Activated T-helper 1 cell treated with anti-CD3 and anti-CD28 coated beads, Interleukin-12 subunit alpha, Interleukin-12 subunit beta, Interleukin-2, Interleukin-4 antibody, amounts not matched to agents 30 ng/mL and 10 ng/mL and 1 ng/mL, durations not matched to agents 14 hours and 24 hours and 36 hours (primary cell): ENCODE data around the gene PDE6A. TPM values are rescaled to one million over a fixed set of nuclear protein-coding genes. Genes with fewer than 3 reads are reported as not detected.

Experiments used
- DNase-seq: peaks from one replicate; pipeline ENCODE4 v3.0.0; 2021; ENCODE audit warnings: low spot score
- H3K27ac Mint-ChIP-seq: one replicate; pipeline ENCODE4 v1.8.0; 2021; ENCODE audit warnings: mild to moderate bottlenecking, mixed read lengths
- H3K27me3 Mint-ChIP-seq: one replicate; pipeline ENCODE4 v1.8.0; 2022; ENCODE audit warnings: mild to moderate bottlenecking, moderate library complexity, mixed read lengths; ENCODE audit not compliant: insufficient read depth
- H3K36me3 Mint-ChIP-seq: one replicate; pipeline ENCODE4 v1.8.0; 2021; ENCODE audit warnings: low read depth, mixed read lengths
- H3K4me1 Mint-ChIP-seq: one replicate; pipeline ENCODE4 v1.8.0; 2021; ENCODE audit warnings: low read depth, mixed read lengths
- H3K4me3 Mint-ChIP-seq: one replicate; pipeline ENCODE4 v1.8.0; 2021; ENCODE audit warnings: mild to moderate bottlenecking, moderate library complexity, mixed read lengths
- H3K9me3 Mint-ChIP-seq: one replicate; pipeline ENCODE4 v1.8.0; 2021; ENCODE audit warnings: mixed read lengths
- intact Hi-C: fragments of 100-400 bp; cut with micrococcal nuclease; formaldehyde crosslinking; loops from one replicate; pipeline ENCODE4 v1.15.1; 2024
- total RNA-seq: library from RNA; stranded (reverse); gene quantifications from 2 replicates; pipeline ENCODE4 v1.2.3, GENCODE V29; 2022

Gene PDE6A
- total RNA-seq, 1 donor from 2014 or later: not detected

DNA sequence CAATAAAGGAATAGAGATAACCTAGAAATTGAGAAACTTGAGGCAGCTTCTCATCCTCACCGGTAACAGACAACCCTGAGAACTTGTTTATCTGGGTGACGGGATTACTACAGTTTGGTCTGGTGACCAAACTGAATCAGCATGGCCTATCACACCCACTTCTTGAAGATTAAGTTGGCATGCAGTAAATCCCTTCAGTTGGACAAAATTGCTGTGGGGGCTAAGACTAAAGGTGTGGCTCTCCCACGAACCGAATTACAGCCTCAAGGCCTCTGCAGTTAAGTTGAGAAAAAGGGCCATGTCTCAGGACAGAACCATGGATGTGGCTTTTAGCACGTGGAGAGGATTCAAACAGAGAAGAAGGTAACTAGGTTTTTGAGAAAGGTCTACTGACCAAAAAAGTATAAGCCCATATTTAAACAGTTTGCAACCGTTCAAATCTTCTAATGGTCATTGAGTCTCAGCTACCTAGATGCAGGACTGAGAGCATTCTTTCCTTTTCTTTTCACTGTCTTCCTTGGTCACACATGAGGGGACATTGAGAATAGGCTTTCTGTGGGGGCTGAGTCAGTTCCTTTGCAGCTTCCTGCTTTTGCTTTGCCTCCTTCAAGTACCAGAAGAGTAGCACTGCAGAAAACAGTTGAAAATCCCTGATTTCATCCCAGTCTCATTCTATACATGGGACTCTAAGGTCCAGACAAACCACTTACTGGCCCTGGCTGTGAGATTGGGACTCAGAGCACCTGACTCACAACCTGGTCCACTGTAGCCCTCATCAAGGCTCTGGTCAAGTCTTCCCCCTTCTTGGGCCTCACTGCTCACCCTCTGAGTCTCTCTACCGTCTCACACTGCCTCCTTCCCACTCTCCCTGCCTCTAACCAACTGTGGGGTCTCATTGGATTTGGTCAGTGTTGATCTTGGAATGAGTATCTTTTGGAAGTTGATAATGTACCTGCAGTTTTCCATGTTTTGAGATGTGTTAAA is 30.9 kb downstream of the PDE6A start:
- no peak for DNase-seq
- H3K27me3 Mint-ChIP-seq: peaks cover 19% of the 10 kb centered on the region
- no peaks in the 10 kb centered on the region for H3K9me3 Mint-ChIP-seq
- intact Hi-C loops: no loop called here
- H3K36me3 Mint-ChIP-seq: no peaks in the 10 kb centered on the region
- H3K27ac Mint-ChIP-seq: no peak overlapping the region
- H3K4me3 Mint-ChIP-seq: no peak overlapping the region
- no peaks in the 10 kb centered on the region for H3K4me1 Mint-ChIP-seq

DNA sequence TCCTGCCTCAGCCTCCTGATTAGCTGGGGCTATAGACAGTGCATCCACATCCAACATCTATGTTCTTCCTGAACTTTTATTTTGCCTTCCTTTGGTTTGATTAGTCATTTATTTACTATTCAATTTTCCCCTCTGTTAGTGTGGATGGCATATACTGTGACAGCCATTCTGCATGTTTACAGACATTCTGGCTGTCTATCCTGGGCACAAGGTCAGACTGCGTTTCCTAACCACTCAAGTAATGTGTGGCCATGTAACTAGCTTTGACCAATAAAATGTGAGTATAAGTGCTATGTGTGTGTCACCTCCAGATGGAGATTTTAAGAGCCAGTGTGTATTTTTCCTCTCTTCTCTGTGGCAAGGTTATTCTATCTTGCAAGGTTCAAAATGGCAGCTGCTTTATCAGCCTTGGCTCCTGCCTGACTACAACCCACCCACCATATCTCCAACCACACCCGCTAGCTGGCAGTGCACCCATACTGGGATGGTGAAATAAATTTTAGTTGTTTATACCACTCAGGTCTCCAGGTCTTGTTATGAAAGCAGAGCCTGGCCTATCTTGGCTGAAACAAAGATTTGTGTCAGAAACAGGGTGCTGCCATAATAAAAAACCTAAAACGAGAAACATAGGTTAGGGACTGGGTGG is 32.2 kb downstream of the PDE6A start:
- H3K27me3 Mint-ChIP-seq: peaks cover 22% of the 10 kb centered on the region
- intact Hi-C loops: no loop called here

GRCh38 chr5:149911031-149911430 is 33.6 kb downstream of the PDE6A start:
- no peak overlapping the region for H3K27ac Mint-ChIP-seq
- DNase-seq: no peak
- intact Hi-C loops: no loop called here
- H3K36me3 Mint-ChIP-seq: no peaks in the 10 kb centered on the region
- H3K4me3 Mint-ChIP-seq: no peak overlapping the region
- peaks cover 21% of the 10 kb centered on the region for H3K27me3 Mint-ChIP-seq
- H3K4me1 Mint-ChIP-seq: no peaks in the 10 kb centered on the region
- no peaks in the 10 kb centered on the region for H3K9me3 Mint-ChIP-seq

More for the DNA sequence above, 32.2 kb downstream of the PDE6A start:
- Mint-ChIP-seq H3K4me1 (no peaks in the 10 kb centered on the region), H3K4me3 (no peak overlapping the region), H3K9me3 (no peaks in the 10 kb centered on the region), H3K36me3 (no peaks in the 10 kb centered on the region), H3K27ac (no peak overlapping the region)
- DNase-seq: no peak

- Mint-ChIP-seq H3K4me1 (peaks cover 11% of the 10 kb centered on the region), H3K9me3 (no peaks in the 10 kb centered on the region), H3K27ac (no peak overlapping the region), H3K27me3 (peaks cover 23% of the 10 kb centered on the region), H3K36me3 (no peaks in the 10 kb centered on the region), H3K4me3 (no peak overlapping the region)
- DNase-seq: no peak
- intact Hi-C loops: no loop called here
Observed at GRCh38 chr5:149907828-149908227, 36.8 kb downstream of the PDE6A start.

- no peaks in the 10 kb centered on the region for H3K36me3 Mint-ChIP-seq
- H3K4me3 Mint-ChIP-seq: no peak overlapping the region
- intact Hi-C loops: no loop called here
- H3K27ac Mint-ChIP-seq: no peak overlapping the region
- H3K27me3 Mint-ChIP-seq: peaks cover 15% of the 10 kb centered on the region
- H3K9me3 Mint-ChIP-seq: no peaks in the 10 kb centered on the region
- peaks cover 18% of the 10 kb centered on the region for H3K4me1 Mint-ChIP-seq
- no peak for DNase-seq
Observed at GRCh38 chr5:149904977-149905376, 39.6 kb downstream of the PDE6A start.

- Mint-ChIP-seq H3K9me3 (no peaks in the 10 kb centered on the region), H3K36me3 (no peaks in the 10 kb centered on the region), H3K27me3 (peaks cover 14% of the 10 kb centered on the region), H3K27ac (no peak overlapping the region), H3K4me1 (peaks cover 18% of the 10 kb centered on the region), H3K4me3 (no peak overlapping the region)
- no peak for DNase-seq
- intact Hi-C loops: no loop called here
Observed at GRCh38 chr5:149904293-149904886, 40.2 kb downstream of the PDE6A start.

- Mint-ChIP-seq H3K9me3 (no peaks in the 10 kb centered on the region), H3K27me3 (peaks cover 15% of the 10 kb centered on the region), H3K27ac (no peak overlapping the region), H3K4me1 (peaks cover 18% of the 10 kb centered on the region), H3K36me3 (no peaks in the 10 kb centered on the region), H3K4me3 (no peak overlapping the region)
- DNase-seq: no peak
- intact Hi-C loops: no loop called here
Observed at GRCh38 chr5:149903404-149903803, 41.2 kb downstream of the PDE6A start.

- DNase-seq: no peak
- H3K36me3 Mint-ChIP-seq: no peaks in the 10 kb centered on the region
- intact Hi-C loops: no loop called here
- peaks cover 18% of the 10 kb centered on the region for H3K4me1 Mint-ChIP-seq
- H3K27me3 Mint-ChIP-seq: peaks cover 12% of the 10 kb centered on the region
- H3K4me3 Mint-ChIP-seq: no peak overlapping the region
- H3K27ac Mint-ChIP-seq: no peak overlapping the region
- no peaks in the 10 kb centered on the region for H3K9me3 Mint-ChIP-seq
Observed at GRCh38 chr5:149902177-149902576, 42.4 kb downstream of the PDE6A start.

DNA sequence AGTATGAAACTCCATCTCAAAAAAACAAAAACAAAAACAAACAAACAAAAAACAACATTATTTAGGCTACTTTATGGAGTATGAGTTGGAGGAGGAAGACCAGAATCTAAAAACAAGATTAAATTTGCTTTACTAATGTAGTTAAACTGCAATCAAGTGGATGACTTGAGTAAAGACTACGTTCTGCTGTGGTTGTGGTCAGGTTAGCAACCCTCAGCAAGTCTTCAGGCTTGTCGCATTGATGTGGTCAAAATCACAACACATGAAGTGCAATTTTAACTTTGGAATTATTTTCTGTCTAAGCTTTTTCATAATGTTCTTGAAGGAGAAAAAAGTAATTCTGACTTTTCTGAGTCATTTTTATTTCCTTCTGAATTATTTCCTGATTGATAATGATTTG is 43.1 kb downstream of the PDE6A start:
- H3K27ac Mint-ChIP-seq: no peak overlapping the region
- intact Hi-C loops: no loop called here
- peaks cover 18% of the 10 kb centered on the region for H3K4me1 Mint-ChIP-seq
- no peaks in the 10 kb centered on the region for H3K36me3 Mint-ChIP-seq
- H3K9me3 Mint-ChIP-seq: no peaks in the 10 kb centered on the region
- no peak for DNase-seq
- no peak overlapping the region for H3K4me3 Mint-ChIP-seq
- peaks cover 11% of the 10 kb centered on the region for H3K27me3 Mint-ChIP-seq

GRCh38 chr5:149900390-149900789 is 44.2 kb downstream of the PDE6A start:
- no peak for DNase-seq
- Mint-ChIP-seq H3K9me3 (no peaks in the 10 kb centered on the region), H3K4me1 (peaks cover 26% of the 10 kb centered on the region), H3K4me3 (no peak overlapping the region), H3K36me3 (no peaks in the 10 kb centered on the region), H3K27me3 (peaks cover 9% of the 10 kb centered on the region), H3K27ac (no peak overlapping the region)
- intact Hi-C loops: no loop called here

DNA sequence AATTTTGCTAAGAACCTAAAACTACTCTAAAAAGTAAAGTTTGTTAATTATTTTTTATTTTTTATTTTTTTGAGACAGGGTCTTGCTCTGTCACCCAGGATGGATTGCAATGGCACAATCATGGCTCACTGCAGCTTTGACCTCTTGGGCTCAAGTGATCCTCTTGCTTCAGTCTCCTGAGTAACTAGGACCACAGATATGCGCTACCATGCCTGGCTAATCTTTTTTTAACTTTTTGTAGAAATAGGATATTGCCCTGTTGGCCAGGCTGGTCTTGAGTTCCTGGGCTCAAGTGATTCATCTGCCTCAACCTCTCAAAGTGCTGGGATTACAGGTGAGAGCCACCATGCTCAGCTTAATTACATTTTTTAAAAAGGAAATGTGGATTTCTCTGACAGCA is 45.8 kb downstream of the PDE6A start:
- H3K27ac Mint-ChIP-seq: no peak overlapping the region
- no peak overlapping the region for H3K4me3 Mint-ChIP-seq
- intact Hi-C loops: no loop called here
- DNase-seq: no peak
- peaks cover 5% of the 10 kb centered on the region for H3K27me3 Mint-ChIP-seq
- H3K36me3 Mint-ChIP-seq: no peaks in the 10 kb centered on the region
- H3K9me3 Mint-ChIP-seq: no peaks in the 10 kb centered on the region
- peaks cover 17% of the 10 kb centered on the region for H3K4me1 Mint-ChIP-seq

- DNase-seq: no peak
- peaks cover 5% of the 10 kb centered on the region for H3K27me3 Mint-ChIP-seq
- H3K27ac Mint-ChIP-seq: peak overlapping the region; percentile 4
- H3K36me3 Mint-ChIP-seq: no peaks in the 10 kb centered on the region
- intact Hi-C loops: no loop called here
- no peaks in the 10 kb centered on the region for H3K9me3 Mint-ChIP-seq
- H3K4me3 Mint-ChIP-seq: no peak overlapping the region
- peaks cover 10% of the 10 kb centered on the region for H3K4me1 Mint-ChIP-seq
Observed at GRCh38 chr5:149895416-149896345, 48.9 kb downstream of the PDE6A start.
